H1 (cell line): Measurements from ENCODE around the gene PKM. TPM values are rescaled to one million over a fixed set of nuclear protein-coding genes. Genes with fewer than 3 reads are reported as not detected.

Source experiments
- HDAC6 ChIP-seq: IDR thresholded peaks from one replicate; pipeline ENCODE4 v1.7.1; 2012; ENCODE audit warnings: low read depth, mild to moderate bottlenecking, inconsistent platforms, low read length, moderate library complexity
- polyA plus RNA-seq, 7 experiments: library from polyadenylated mRNA; depleted of rRNA in 3 of 7; stranded (reverse) in 5 of 7; unstranded in 2 of 7; fragments of >200 nt in 5 of 7; fragments of 200-250 nt in 2 of 7; gene quantifications; 1 replicate in 5 of 7; 2 replicates in 1 of 7; 4 replicates in 1 of 7; pipeline versions ENCODE4 v1.2.1 to v1.2.3, GENCODE V29; 2011 to 2013; ENCODE audit warnings: missing spikeins in 2 of 7, mixed read lengths in 2 of 7
- total RNA-seq: library from RNA; stranded (reverse); fragmentation: NEBNext Ultra II Directional; extraction: Animal tissue kit (Norgen Biotek cat#: 25700); gene quantifications from 2 replicates; pipeline ENCODE4 v1.2.1, GENCODE V29; 2021
- TF ChIP-seq, protein P1 (sequence below): fragments of 300-600 bp; sonication (generic); IDR thresholded peaks from 2 replicates; pipeline ENCODE4 v1.7.1; 2012; ENCODE audit warnings: low read length, moderate library complexity, mild to moderate bottlenecking, inconsistent platforms; ENCODE audit not compliant: insufficient replicate concordance

The PKM gene
- total and polyA plus RNA-seq, 2 of the 8 experiments (the other 6 are each of a cell fraction or from before 2014, with no cell fraction given) = 780 to 856 TPM

DNA sequence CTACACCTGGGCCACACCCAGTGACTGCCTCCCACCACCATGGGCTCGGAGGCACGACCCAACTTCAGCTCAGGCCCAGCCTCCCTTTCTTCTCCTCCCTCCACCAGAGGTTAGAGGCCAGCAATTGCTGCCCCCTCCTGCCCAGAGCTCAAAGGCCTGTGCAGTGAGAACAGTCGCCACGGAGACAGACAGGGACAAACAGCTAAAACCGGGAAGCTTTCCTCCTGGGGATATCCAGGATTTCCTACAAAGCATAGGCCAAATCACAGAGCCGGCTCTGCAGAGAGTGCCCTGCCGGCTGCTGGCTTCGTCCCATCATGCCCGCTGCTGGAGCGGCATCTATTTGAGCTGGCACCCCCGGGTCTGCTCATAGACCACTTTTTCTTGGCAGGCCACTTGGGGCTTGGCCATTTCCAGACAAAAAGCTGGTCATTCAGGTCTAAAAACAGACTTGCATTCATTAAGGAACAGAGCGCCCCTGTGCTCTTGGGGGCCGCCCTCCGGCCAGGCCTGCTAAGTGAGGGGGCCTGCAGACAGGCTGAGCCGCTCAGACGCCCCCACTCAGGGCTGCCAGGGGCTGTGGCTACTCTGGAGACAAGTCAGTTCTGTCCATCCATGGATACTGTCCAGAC is 50.9 kb downstream of the PKM start (continued):
- TF ChIP-seq, protein P1, sequence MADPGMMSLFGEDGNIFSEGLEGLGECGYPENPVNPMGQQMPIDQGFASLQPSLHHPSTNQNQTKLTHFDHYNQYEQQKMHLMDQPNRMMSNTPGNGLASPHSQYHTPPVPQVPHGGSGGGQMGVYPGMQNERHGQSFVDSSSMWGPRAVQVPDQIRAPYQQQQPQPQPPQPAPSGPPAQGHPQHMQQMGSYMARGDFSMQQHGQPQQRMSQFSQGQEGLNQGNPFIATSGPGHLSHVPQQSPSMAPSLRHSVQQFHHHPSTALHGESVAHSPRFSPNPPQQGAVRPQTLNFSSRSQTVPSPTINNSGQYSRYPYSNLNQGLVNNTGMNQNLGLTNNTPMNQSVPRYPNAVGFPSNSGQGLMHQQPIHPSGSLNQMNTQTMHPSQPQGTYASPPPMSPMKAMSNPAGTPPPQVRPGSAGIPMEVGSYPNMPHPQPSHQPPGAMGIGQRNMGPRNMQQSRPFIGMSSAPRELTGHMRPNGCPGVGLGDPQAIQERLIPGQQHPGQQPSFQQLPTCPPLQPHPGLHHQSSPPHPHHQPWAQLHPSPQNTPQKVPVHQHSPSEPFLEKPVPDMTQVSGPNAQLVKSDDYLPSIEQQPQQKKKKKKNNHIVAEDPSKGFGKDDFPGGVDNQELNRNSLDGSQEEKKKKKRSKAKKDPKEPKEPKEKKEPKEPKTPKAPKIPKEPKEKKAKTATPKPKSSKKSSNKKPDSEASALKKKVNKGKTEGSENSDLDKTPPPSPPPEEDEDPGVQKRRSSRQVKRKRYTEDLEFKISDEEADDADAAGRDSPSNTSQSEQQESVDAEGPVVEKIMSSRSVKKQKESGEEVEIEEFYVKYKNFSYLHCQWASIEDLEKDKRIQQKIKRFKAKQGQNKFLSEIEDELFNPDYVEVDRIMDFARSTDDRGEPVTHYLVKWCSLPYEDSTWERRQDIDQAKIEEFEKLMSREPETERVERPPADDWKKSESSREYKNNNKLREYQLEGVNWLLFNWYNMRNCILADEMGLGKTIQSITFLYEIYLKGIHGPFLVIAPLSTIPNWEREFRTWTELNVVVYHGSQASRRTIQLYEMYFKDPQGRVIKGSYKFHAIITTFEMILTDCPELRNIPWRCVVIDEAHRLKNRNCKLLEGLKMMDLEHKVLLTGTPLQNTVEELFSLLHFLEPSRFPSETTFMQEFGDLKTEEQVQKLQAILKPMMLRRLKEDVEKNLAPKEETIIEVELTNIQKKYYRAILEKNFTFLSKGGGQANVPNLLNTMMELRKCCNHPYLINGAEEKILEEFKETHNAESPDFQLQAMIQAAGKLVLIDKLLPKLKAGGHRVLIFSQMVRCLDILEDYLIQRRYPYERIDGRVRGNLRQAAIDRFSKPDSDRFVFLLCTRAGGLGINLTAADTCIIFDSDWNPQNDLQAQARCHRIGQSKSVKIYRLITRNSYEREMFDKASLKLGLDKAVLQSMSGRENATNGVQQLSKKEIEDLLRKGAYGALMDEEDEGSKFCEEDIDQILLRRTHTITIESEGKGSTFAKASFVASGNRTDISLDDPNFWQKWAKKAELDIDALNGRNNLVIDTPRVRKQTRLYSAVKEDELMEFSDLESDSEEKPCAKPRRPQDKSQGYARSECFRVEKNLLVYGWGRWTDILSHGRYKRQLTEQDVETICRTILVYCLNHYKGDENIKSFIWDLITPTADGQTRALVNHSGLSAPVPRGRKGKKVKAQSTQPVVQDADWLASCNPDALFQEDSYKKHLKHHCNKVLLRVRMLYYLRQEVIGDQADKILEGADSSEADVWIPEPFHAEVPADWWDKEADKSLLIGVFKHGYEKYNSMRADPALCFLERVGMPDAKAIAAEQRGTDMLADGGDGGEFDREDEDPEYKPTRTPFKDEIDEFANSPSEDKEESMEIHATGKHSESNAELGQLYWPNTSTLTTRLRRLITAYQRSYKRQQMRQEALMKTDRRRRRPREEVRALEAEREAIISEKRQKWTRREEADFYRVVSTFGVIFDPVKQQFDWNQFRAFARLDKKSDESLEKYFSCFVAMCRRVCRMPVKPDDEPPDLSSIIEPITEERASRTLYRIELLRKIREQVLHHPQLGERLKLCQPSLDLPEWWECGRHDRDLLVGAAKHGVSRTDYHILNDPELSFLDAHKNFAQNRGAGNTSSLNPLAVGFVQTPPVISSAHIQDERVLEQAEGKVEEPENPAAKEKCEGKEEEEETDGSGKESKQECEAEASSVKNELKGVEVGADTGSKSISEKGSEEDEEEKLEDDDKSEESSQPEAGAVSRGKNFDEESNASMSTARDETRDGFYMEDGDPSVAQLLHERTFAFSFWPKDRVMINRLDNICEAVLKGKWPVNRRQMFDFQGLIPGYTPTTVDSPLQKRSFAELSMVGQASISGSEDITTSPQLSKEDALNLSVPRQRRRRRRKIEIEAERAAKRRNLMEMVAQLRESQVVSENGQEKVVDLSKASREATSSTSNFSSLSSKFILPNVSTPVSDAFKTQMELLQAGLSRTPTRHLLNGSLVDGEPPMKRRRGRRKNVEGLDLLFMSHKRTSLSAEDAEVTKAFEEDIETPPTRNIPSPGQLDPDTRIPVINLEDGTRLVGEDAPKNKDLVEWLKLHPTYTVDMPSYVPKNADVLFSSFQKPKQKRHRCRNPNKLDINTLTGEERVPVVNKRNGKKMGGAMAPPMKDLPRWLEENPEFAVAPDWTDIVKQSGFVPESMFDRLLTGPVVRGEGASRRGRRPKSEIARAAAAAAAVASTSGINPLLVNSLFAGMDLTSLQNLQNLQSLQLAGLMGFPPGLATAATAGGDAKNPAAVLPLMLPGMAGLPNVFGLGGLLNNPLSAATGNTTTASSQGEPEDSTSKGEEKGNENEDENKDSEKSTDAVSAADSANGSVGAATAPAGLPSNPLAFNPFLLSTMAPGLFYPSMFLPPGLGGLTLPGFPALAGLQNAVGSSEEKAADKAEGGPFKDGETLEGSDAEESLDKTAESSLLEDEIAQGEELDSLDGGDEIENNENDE = no peak
- TF ChIP-seq HDAC6 = no peak
- TF ChIP-seq, all 59 proteins: peak for 1
